ENCODE results near the gene GALK2. TPM values are rescaled to one million over a fixed set of nuclear protein-coding genes. Genes with fewer than 3 reads are reported as not detected.

Gene GALK2
- total RNA-seq, 1 experiment from 2014 or later: 27.0 TPM

GRCh38 chr15:49265911-49266310 is 95.9 kb downstream of the GALK2 start:
- Histone ChIP-seq H3K9ac (ENCODE audit: low read length) (no peak overlapping the region), H3K4me3 (ENCODE audit: low read length) (no peak overlapping the region), H3K4me2 (ENCODE audit: low read depth, low read length, poor library complexity, severe bottlenecking) (no peak overlapping the region), H3K36me3 (ENCODE audit: insufficient read depth, low read length) (no peaks in the 10 kb centered on the region), H3K79me2 (ENCODE audit: low read length) (no peaks in the 10 kb centered on the region), H3K9me2 (replicated peaks; ENCODE audit: insufficient read depth, low read length) (no peaks in the 10 kb centered on the region), H4K20me1 (ENCODE audit: insufficient read depth, low read depth, low read length) (0 out of 2 replicates have a peak, but pooled peaks cover 4% of the 10 kb centered on the region), H3K27me3 (ENCODE audit: low read length) (no peaks in the 10 kb centered on the region), H2AFZ (ENCODE audit: low read length) (no peak overlapping the region), H3K4me1 (ENCODE audit: low read length) (no peaks in the 10 kb centered on the region), H3K9me3 (ENCODE audit: low read length) (no peaks in the 10 kb centered on the region), H3K27ac (ENCODE audit: low read length) (no peak overlapping the region)
- no peak for DNase-seq

- Histone ChIP-seq H3K79me2 (ENCODE audit: low read length) (no peaks in the 10 kb centered on the region), H3K9me2 (replicated peaks; ENCODE audit: insufficient read depth, low read length) (no peaks in the 10 kb centered on the region), H3K4me3 (ENCODE audit: low read length) (no peak overlapping the region), H4K20me1 (ENCODE audit: insufficient read depth, low read depth, low read length) (0 out of 2 replicates have a peak, but pooled peaks cover 4% of the 10 kb centered on the region), H3K4me2 (ENCODE audit: low read depth, low read length, poor library complexity, severe bottlenecking) (no peak overlapping the region), H3K36me3 (ENCODE audit: insufficient read depth, low read length) (no peaks in the 10 kb centered on the region), H3K27me3 (ENCODE audit: low read length) (no peaks in the 10 kb centered on the region), H3K27ac (ENCODE audit: low read length) (no peak overlapping the region), H3K9ac (ENCODE audit: low read length) (no peak overlapping the region), H3K9me3 (ENCODE audit: low read length) (no peaks in the 10 kb centered on the region), H2AFZ (ENCODE audit: low read length) (no peak overlapping the region), H3K4me1 (ENCODE audit: low read length) (peaks cover 23% of the 10 kb centered on the region)
- DNase-seq: no peak
Observed at GRCh38 chr15:49270541-49271421, 100.7 kb downstream of the GALK2 start.

- Histone ChIP-seq H4K20me1 (ENCODE audit: insufficient read depth, low read depth, low read length) (no peaks in the 10 kb centered on the region), H3K4me3 (ENCODE audit: low read length) (no peak overlapping the region), H3K9me3 (ENCODE audit: low read length) (no peaks in the 10 kb centered on the region), H3K79me2 (ENCODE audit: low read length) (no peaks in the 10 kb centered on the region), H3K4me2 (ENCODE audit: low read depth, low read length, poor library complexity, severe bottlenecking) (no peak overlapping the region), H3K27ac (ENCODE audit: low read length) (no peak overlapping the region), H2AFZ (ENCODE audit: low read length) (no peak overlapping the region), H3K9me2 (replicated peaks; ENCODE audit: insufficient read depth, low read length) (no peaks in the 10 kb centered on the region), H3K36me3 (ENCODE audit: insufficient read depth, low read length) (no peaks in the 10 kb centered on the region), H3K9ac (ENCODE audit: low read length) (no peak overlapping the region), H3K27me3 (ENCODE audit: low read length) (no peaks in the 10 kb centered on the region), H3K4me1 (ENCODE audit: low read length) (peaks cover 27% of the 10 kb centered on the region)
- DNase-seq: no peak
Observed at GRCh38 chr15:49273734-49274318, 103.8 kb downstream of the GALK2 start.

- Histone ChIP-seq H3K9ac (ENCODE audit: low read length) (no peak overlapping the region), H3K36me3 (ENCODE audit: insufficient read depth, low read length) (no peaks in the 10 kb centered on the region; the same call in 1 of the 2 replicates), H3K4me2 (ENCODE audit: low read depth, low read length, poor library complexity, severe bottlenecking) (no peak overlapping the region), H2AFZ (ENCODE audit: low read length) (no peak overlapping the region), H3K27me3 (ENCODE audit: low read length) (no peaks in the 10 kb centered on the region), H3K9me3 (ENCODE audit: low read length) (no peaks in the 10 kb centered on the region), H3K79me2 (ENCODE audit: low read length) (no peaks in the 10 kb centered on the region), H3K9me2 (replicated peaks; ENCODE audit: insufficient read depth, low read length) (no peaks in the 10 kb centered on the region), H3K4me3 (ENCODE audit: low read length) (no peak overlapping the region), H3K4me1 (ENCODE audit: low read length) (peaks cover 4% of the 10 kb centered on the region), H4K20me1 (ENCODE audit: insufficient read depth, low read depth, low read length) (no peaks in the 10 kb centered on the region), H3K27ac (ENCODE audit: low read length) (no peak overlapping the region)
- no peak for DNase-seq
Observed at GRCh38 chr15:49278751-49279150, 108.7 kb downstream of the GALK2 start.

- Histone ChIP-seq H4K20me1 (ENCODE audit: insufficient read depth, low read depth, low read length) (no peaks in the 10 kb centered on the region), H2AFZ (ENCODE audit: low read length) (no peak overlapping the region), H3K4me2 (ENCODE audit: low read depth, low read length, poor library complexity, severe bottlenecking) (no peak overlapping the region), H3K9ac (ENCODE audit: low read length) (no peak overlapping the region), H3K27ac (ENCODE audit: low read length) (no peak overlapping the region), H3K79me2 (ENCODE audit: low read length) (no peaks in the 10 kb centered on the region), H3K27me3 (ENCODE audit: low read length) (no peaks in the 10 kb centered on the region), H3K4me3 (ENCODE audit: low read length) (no peak overlapping the region), H3K9me3 (ENCODE audit: low read length) (no peaks in the 10 kb centered on the region), H3K36me3 (ENCODE audit: insufficient read depth, low read length) (no peaks in the 10 kb centered on the region; the same call in 1 of the 2 replicates), H3K9me2 (replicated peaks; ENCODE audit: insufficient read depth, low read length) (no peaks in the 10 kb centered on the region), H3K4me1 (ENCODE audit: low read length) (peaks cover 4% of the 10 kb centered on the region)
- no peak for DNase-seq
Observed at GRCh38 chr15:49279521-49280456, 109.7 kb downstream of the GALK2 start.

GRCh38 chr15:49282366-49282765 is 112.3 kb downstream of the GALK2 start:
- no peaks in the 10 kb centered on the region; the same call in 1 of the 2 replicates for H3K36me3 ChIP-seq (ENCODE audit: insufficient read depth, low read length)

GRCh38 chr15:49286649-49287404 is 116.8 kb downstream of the GALK2 start:
- DNase-seq: no peak
- H3K9ac ChIP-seq (ENCODE audit: low read length): no peak overlapping the region
- no peaks in the 10 kb centered on the region for H3K27me3 ChIP-seq (ENCODE audit: low read length)
- H3K36me3 ChIP-seq (ENCODE audit: insufficient read depth, low read length): no peaks in the 10 kb centered on the region; the same call in 1 of the 2 replicates
- no peak overlapping the region for H3K4me2 ChIP-seq (ENCODE audit: low read depth, low read length, poor library complexity, severe bottlenecking)
- H3K4me1 ChIP-seq (ENCODE audit: low read length): peaks cover 11% of the 10 kb centered on the region
- no peak overlapping the region for H2AFZ ChIP-seq (ENCODE audit: low read length)
- H3K27ac ChIP-seq (ENCODE audit: low read length): no peak overlapping the region
- H3K79me2 ChIP-seq (ENCODE audit: low read length): no peaks in the 10 kb centered on the region
- H3K4me3 ChIP-seq (ENCODE audit: low read length): no peak overlapping the region
- H3K9me2 ChIP-seq (replicated peaks; ENCODE audit: insufficient read depth, low read length): no peaks in the 10 kb centered on the region
- H3K9me3 ChIP-seq (ENCODE audit: low read length): no peaks in the 10 kb centered on the region
- no peaks in the 10 kb centered on the region for H4K20me1 ChIP-seq (ENCODE audit: insufficient read depth, low read depth, low read length)

More at GRCh38 chr15:49282366-49282765, 112.3 kb downstream of the GALK2 start:
- H3K27ac ChIP-seq (ENCODE audit: low read length): no peak overlapping the region
- H3K9ac ChIP-seq (ENCODE audit: low read length): no peak overlapping the region
- no peak overlapping the region for H2AFZ ChIP-seq (ENCODE audit: low read length)
- DNase-seq: no peak
- no peaks in the 10 kb centered on the region for H4K20me1 ChIP-seq (ENCODE audit: insufficient read depth, low read depth, low read length)
- no peaks in the 10 kb centered on the region for H3K9me3 ChIP-seq (ENCODE audit: low read length)
- peaks cover under 1% of the 10 kb centered on the region; the same call in 1 of the 2 replicates for H3K4me1 ChIP-seq (ENCODE audit: low read length)
- H3K27me3 ChIP-seq (ENCODE audit: low read length): no peaks in the 10 kb centered on the region
- no peak overlapping the region for H3K4me3 ChIP-seq (ENCODE audit: low read length)
- no peaks in the 10 kb centered on the region for H3K9me2 ChIP-seq (replicated peaks; ENCODE audit: insufficient read depth, low read length)
- H3K4me2 ChIP-seq (ENCODE audit: low read depth, low read length, poor library complexity, severe bottlenecking): no peak overlapping the region
- no peaks in the 10 kb centered on the region for H3K79me2 ChIP-seq (ENCODE audit: low read length)

Measured in Karpas-422 (cell line).